Measurements from ENCODE around the gene PTPRD.
"Not testable (repeated sequence)": the region's sequence is repeated elsewhere in the genome, so short reads cannot be mapped to it uniquely, and the experiment has no call there.

Gene PTPRD

GRCh38 chr9:9437641-9438040, 1175.2 kb downstream of the PTPRD start (continued):
- TF ChIP-seq ZNF513 (tag by site-specific recombination; IDR thresholded peaks at IDR 0.05): no peak

- POLR2A ChIA-PET; H3K27ac ChIP-seq (ENCODE audit: extremely low read depth, low read depth, low read length); H3K4me3 ChIP-seq (ENCODE audit: low read depth, low read length); CTCF ChIA-PET; H3K4me1 ChIP-seq (ENCODE audit: control insufficient read depth, insufficient read depth, low read length); H3K36me3 ChIP-seq (ENCODE audit: control insufficient read depth in 2 of 2, insufficient read depth in 1 of 2, low read length in 2 of 2); H3K9me3 ChIP-seq (ENCODE audit: control insufficient read depth, insufficient read depth, low read depth, low read length): not testable (repeated sequence)
Measured at GRCh38 chr9:9426454-9426853, 1186.3 kb downstream of the PTPRD start.

- CTCF ChIA-PET: no interaction called here
- POLR2A ChIA-PET: no interaction called here
Measured at GRCh38 chr9:9412241-9412640, 1200.6 kb downstream of the PTPRD start.

More at GRCh38 chr9:9412241-9412640, 1200.6 kb downstream of the PTPRD start:
- H3K4me3 ChIP-seq (ENCODE audit: low read depth, low read length): no peak overlapping the region
- no peaks in the 10 kb centered on the region for H3K4me1 ChIP-seq (ENCODE audit: control insufficient read depth, insufficient read depth, low read length)
- H3K9me3 ChIP-seq (ENCODE audit: control insufficient read depth, insufficient read depth, low read depth, low read length): no peaks in the 10 kb centered on the region
- no peak for TF ChIP-seq ZNF18 (tag by site-specific recombination; IDR thresholded peaks at IDR 0.05)
- no peak for TF ChIP-seq BCL11A (tag by site-specific recombination; IDR thresholded peaks at IDR 0.05; ENCODE audit: low read depth)
- no peak for TF ChIP-seq ZNF426 (tag by site-specific recombination; IDR thresholded peaks at IDR 0.05)
- no peak for TF ChIP-seq ATF2 (tag by site-specific recombination; IDR thresholded peaks at IDR 0.05; ENCODE audit: low read depth)
- TF ChIP-seq ZFP41 (tag by site-specific recombination; IDR thresholded peaks at IDR 0.05; ENCODE audit: borderline replicate concordance): no peak
- TF ChIP-seq PRDM2 (tag by site-specific recombination; IDR thresholded peaks at IDR 0.05; ENCODE audit: borderline replicate concordance): no peak
- TF ChIP-seq ZNF248 (tag by site-specific recombination; IDR thresholded peaks at IDR 0.05): no peak
- no peak for TF ChIP-seq PATZ1 (tag by site-specific recombination; IDR thresholded peaks at IDR 0.05)
- TF ChIP-seq ZNF10 (tag by site-specific recombination; IDR thresholded peaks at IDR 0.05): no peak
- TF ChIP-seq ZNF292 (tag by site-specific recombination; IDR thresholded peaks at IDR 0.05; ENCODE audit: borderline replicate concordance, low read depth): no peak
- no peak for TF ChIP-seq TCF7L2 (IDR thresholded peaks at IDR 0.05; ENCODE audit: borderline replicate concordance, low read depth, low read length)
- no peak for TF ChIP-seq ZNF350 (tag by site-specific recombination; IDR thresholded peaks at IDR 0.05)
- no peak for TF ChIP-seq ZNF555 (tag by site-specific recombination; conservative IDR thresholded peaks at IDR 0.05)
- H3K27ac ChIP-seq (ENCODE audit: extremely low read depth, low read depth, low read length): no peak overlapping the region
- H3K36me3 ChIP-seq (ENCODE audit: control insufficient read depth in 2 of 2, insufficient read depth in 1 of 2, low read length in 2 of 2): no peaks in the 10 kb centered on the region
